Calu3 (cell line): ENCODE data around the gene RTEL1. TPM values are rescaled to one million over a fixed set of nuclear protein-coding genes. Genes with fewer than 3 reads are reported as not detected.

Experiments used
- BruUV-seq: library from RNA; stranded (reverse); fragments of 400-500 nt; replicated peaks from 2 replicates; lab custom pipeline; 2021; lab: Mats Ljungman, UMichigan
- CTCF ChIA-PET: fragments of 300-600 bp; sonication (Branson Sonifier 250); formaldehyde crosslinking; loops from one replicate; lab custom pipeline; 2022; ENCODE audit warnings: antibody characterized with exemption; lab: Charles Lee
- DNase-seq: peaks from one replicate; pipeline ENCODE4 v3.0.0; 2022
- H3K27ac Mint-ChIP-seq: one replicate; pipeline ENCODE4 v1.8.0; 2022; ENCODE audit warnings: mixed read lengths; ENCODE audit not compliant: unreplicated experiment
- H3K27me3 Mint-ChIP-seq: one replicate; pipeline ENCODE4 v1.8.0; 2022; ENCODE audit warnings: mixed read lengths; ENCODE audit not compliant: unreplicated experiment
- H3K36me3 Mint-ChIP-seq: one replicate; pipeline ENCODE4 v1.8.0; 2022; ENCODE audit warnings: mild to moderate bottlenecking, moderate library complexity, mixed read lengths; ENCODE audit not compliant: insufficient read depth, unreplicated experiment
- H3K4me1 Mint-ChIP-seq: one replicate; pipeline ENCODE4 v1.8.0; 2022; ENCODE audit warnings: mild to moderate bottlenecking, low read depth, mixed read lengths; ENCODE audit not compliant: unreplicated experiment
- H3K4me3 Mint-ChIP-seq: one replicate; pipeline ENCODE4 v1.8.0; 2022; ENCODE audit warnings: mild to moderate bottlenecking, low read depth, moderate library complexity, mixed read lengths; ENCODE audit not compliant: unreplicated experiment
- H3K9me3 Mint-ChIP-seq: one replicate; pipeline ENCODE4 v1.8.0; 2022; ENCODE audit warnings: low read depth, mixed read lengths; ENCODE audit not compliant: unreplicated experiment
- CTCF ChIP-seq: fragments of 200-600 bp; IDR thresholded peaks from one replicate; pipeline ENCODE4 v1.8.0; 2022; ENCODE audit warnings: antibody characterized with exemption; ENCODE audit not compliant: unreplicated experiment
- intact Hi-C: fragments of 100-400 bp; cut with micrococcal nuclease; formaldehyde crosslinking; loops from one replicate; pipeline ENCODE4 v1.10.0; 2022; ENCODE audit not compliant: unreplicated experiment
- total RNA-seq: library from RNA; stranded (reverse); gene quantifications from 2 replicates; pipeline ENCODE4 v1.2.3, GENCODE V29; 2022

The RTEL1 gene
- total RNA-seq, 1 experiment from 2014 or later: 39.1 TPM

GRCh38 chr20:63732118-63733095, 74.3 kb downstream of the RTEL1 start:
- H3K36me3 Mint-ChIP-seq: peaks cover 40% of the 10 kb centered on the region
- H3K4me3 Mint-ChIP-seq: no peak overlapping the region
- CTCF ChIA-PET: no interaction called here
- no TSS peak for BruUV-seq
- H3K27me3 Mint-ChIP-seq: no peaks in the 10 kb centered on the region
- H3K9me3 Mint-ChIP-seq: no peaks in the 10 kb centered on the region
- intact Hi-C loops: no loop called here
- no peak overlapping the region for H3K27ac Mint-ChIP-seq
- no peak for TF ChIP-seq CTCF
- H3K4me1 Mint-ChIP-seq: no peaks in the 10 kb centered on the region
- DNase-seq: no peak

GRCh38 chr20:63733117-63733516, 75.0 kb downstream of the RTEL1 start:
- peaks cover 42% of the 10 kb centered on the region for H3K36me3 Mint-ChIP-seq
- no TSS peak for BruUV-seq
- H3K4me1 Mint-ChIP-seq: no peaks in the 10 kb centered on the region
- DNase-seq: no peak
- no peaks in the 10 kb centered on the region for H3K27me3 Mint-ChIP-seq
- H3K4me3 Mint-ChIP-seq: no peak overlapping the region
- H3K27ac Mint-ChIP-seq: no peak overlapping the region
- CTCF ChIA-PET: no interaction called here
- H3K9me3 Mint-ChIP-seq: no peaks in the 10 kb centered on the region
- TF ChIP-seq CTCF: no peak
- intact Hi-C loops: no loop called here

GRCh38 chr20:63733579-63734081, 75.5 kb downstream of the RTEL1 start:
- no TSS peak for BruUV-seq
- intact Hi-C loops: no loop called here
- no peak overlapping the region for H3K4me3 Mint-ChIP-seq
- no peaks in the 10 kb centered on the region for H3K4me1 Mint-ChIP-seq
- CTCF ChIA-PET: no interaction called here
- TF ChIP-seq CTCF: no peak
- H3K36me3 Mint-ChIP-seq: peaks cover 42% of the 10 kb centered on the region
- H3K9me3 Mint-ChIP-seq: no peaks in the 10 kb centered on the region
- DNase-seq: no peak
- H3K27ac Mint-ChIP-seq: no peak overlapping the region
- H3K27me3 Mint-ChIP-seq: no peaks in the 10 kb centered on the region

GRCh38 chr20:63734111-63734945, 76.2 kb downstream of the RTEL1 start:
- intact Hi-C loops: no loop called here
- DNase-seq: no peak
- Mint-ChIP-seq H3K27me3 (no peaks in the 10 kb centered on the region), H3K27ac (no peak overlapping the region), H3K4me1 (no peaks in the 10 kb centered on the region), H3K36me3 (peaks cover 46% of the 10 kb centered on the region), H3K4me3 (no peak overlapping the region), H3K9me3 (no peaks in the 10 kb centered on the region)
- no TSS peak for BruUV-seq
- CTCF ChIA-PET: no interaction called here
- no peak for TF ChIP-seq CTCF
